GM21786 (cell line): Measurements from ENCODE around the gene EYS.
A peak's percentile ranks its signal among the peaks of the same experiment; 100 is the strongest.

Source experiments
- ATAC-seq: cut with Tn5 transposase; IDR thresholded peaks from one replicate; pipeline ENCODE4 v1.9.1; 2021; ENCODE audit not compliant: unreplicated experiment

EYS gene

DNA sequence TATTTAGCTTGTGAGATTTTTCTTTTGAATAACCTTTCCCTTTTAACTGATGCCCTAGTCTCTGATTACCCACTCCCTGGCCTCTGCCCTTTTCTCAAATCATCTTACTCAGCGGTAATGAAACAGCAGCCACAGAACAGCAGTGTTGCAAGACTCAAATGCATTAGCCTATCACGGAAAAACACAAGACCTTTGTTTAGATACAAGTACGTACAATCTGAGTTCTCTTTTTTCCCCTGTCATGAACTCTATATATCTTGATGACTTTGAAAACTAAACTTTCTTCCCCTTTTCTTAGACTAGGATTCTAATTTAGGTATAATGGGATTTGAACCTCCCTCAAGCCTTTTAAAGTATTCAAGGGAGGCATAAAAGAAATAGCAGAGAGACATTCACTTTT lies 1034.9 kb downstream of the EYS start:
- no peak for ATAC-seq

- no peak for ATAC-seq
Observed at GRCh38 chr6:64665137-64665536, 1041.9 kb downstream of the EYS start.

DNA sequence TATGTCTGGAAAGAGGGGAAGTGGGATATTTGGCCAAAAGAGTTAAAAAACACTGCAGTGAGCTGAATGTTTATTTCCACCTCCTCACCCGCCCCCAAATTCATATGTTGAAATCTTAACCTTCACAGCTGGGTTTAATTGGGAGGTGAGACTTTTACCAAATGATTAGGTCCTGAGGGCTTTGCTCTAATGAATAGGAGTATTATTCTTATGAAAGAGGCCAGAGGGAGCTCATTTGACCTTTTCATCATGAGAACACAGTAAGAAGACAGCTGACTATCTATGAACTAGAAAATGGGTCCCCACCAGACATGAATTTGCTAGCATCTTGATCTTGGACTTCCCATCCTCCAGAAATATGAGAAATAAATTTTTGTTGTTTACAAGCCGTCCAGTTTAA lies 1042.5 kb downstream of the EYS start:
- ATAC-seq: no peak

GRCh38 chr6:64644024-64644423 lies 1063.0 kb downstream of the EYS start:
- ATAC-seq: no peak

GRCh38 chr6:64630901-64631300 lies 1076.1 kb downstream of the EYS start:
- no peak for ATAC-seq

DNA sequence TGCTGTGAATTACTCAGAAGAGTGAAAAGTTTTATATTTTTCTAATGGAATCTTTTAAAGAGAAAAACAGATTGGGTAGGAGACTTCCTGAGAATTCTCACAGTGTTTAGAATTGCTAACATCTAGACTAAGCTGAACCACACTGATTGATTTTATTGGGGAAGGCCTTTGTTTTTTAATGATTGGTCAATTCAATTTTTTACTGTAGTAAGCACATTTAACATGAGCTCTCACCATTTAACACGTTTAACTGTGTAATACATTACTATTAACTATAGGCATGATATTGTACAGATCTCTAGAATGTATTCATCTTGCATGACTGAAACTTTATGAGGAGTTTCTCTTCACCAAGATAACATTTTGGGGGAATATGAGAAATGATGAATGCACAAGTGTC lies 1084.1 kb downstream of the EYS start:
- ATAC-seq: no peak

- ATAC-seq: no peak
Observed at GRCh38 chr6:64602993-64603392, 1104.0 kb downstream of the EYS start.

- ATAC-seq: no peak
Observed at GRCh38 chr6:64591676-64592036, 1115.4 kb downstream of the EYS start.

GRCh38 chr6:64590965-64591675 lies 1115.9 kb downstream of the EYS start:
- ATAC-seq: no peak

- ATAC-seq: no peak
Observed at GRCh38 chr6:64589961-64590360, 1117.1 kb downstream of the EYS start.

GRCh38 chr6:64580346-64580745 lies 1126.7 kb downstream of the EYS start:
- no peak for ATAC-seq

DNA sequence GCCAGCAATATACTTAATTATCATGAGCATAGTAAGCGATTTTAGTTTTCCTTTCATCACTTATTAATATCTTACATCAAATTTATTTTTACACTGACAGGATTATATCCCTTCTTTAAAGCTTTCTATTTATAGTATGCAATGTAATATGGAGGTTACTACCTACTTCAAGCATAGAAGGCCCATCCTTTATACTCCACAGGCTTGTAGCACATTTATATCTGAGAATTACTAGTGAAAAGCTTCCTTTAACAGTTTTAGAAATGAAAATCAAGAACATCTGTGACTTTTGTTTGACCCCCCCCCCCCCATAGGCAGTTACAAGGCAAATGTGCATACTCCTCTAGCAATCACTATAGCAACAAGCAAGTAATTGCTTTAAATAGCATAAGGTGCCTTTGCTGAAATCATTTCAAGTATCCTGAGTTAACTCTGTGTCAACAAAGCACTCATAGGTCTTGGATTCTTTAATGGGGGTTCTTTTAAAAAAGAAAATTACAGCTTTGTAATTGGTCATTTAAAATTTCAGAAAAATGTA lies 1153.7 kb downstream of the EYS start:
- no peak for ATAC-seq

DNA sequence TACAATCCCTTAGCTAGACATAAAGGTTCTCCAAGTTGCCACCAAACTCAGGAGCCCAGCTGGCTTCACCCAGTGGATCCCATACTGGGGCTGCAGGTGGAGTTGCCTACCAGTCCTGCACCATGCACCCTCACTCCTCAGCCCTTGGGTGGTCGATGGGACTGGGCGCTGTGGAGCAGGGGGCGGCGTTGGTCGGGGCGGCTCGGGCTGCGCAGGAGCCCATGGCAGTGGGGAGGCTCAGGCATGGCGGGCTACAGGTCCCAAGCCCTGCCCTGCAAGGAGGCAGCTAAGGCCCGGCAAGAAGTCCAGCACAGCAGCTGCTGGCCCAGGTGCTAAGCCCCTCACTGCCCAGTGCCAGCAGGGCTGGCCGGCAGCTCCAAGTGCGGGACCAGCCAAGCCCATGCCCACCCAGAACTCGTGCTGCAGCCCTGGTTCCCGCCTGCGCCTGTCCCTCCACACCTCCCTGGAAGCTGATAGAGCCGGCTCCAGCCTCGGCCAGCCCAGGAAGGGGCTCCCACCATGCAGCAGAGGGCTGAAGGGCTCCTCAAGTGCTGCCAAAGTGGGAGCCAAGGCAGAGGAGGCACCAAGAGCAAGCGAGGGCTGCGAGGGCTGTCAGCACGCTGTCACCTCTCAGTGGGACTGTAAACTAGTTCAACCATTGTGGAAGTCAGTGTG lies 1159.3 kb downstream of the EYS start:
- ATAC-seq: no peak

GRCh38 chr6:64539917-64540316 lies 1167.1 kb downstream of the EYS start:
- no peak for ATAC-seq

GRCh38 chr6:64538722-64539121 lies 1168.3 kb downstream of the EYS start:
- ATAC-seq: no peak

DNA sequence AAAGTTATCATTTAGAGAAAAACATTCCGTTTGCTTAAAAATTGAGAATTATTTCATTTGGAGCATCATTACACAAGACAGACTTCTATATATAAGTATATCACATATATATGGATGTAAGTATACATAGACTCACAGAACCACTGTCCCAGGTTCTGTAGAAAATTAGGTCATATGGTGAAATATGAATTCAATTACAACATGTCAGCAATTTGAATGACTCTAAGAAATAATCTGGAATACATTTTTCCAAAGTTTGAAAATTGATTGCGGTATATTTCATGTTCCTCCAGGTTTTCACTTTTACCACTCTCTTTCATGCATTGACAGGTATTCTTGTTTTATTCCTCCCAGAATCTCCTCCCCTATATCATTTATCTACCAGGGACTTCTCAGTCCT lies 1179.1 kb downstream of the EYS start:
- ATAC-seq: no peak

GRCh38 chr6:64522859-64523258 lies 1184.2 kb downstream of the EYS start:
- no peak for ATAC-seq

GRCh38 chr6:64520050-64520449 lies 1187.0 kb downstream of the EYS start:
- peak; percentile 80 for ATAC-seq

DNA sequence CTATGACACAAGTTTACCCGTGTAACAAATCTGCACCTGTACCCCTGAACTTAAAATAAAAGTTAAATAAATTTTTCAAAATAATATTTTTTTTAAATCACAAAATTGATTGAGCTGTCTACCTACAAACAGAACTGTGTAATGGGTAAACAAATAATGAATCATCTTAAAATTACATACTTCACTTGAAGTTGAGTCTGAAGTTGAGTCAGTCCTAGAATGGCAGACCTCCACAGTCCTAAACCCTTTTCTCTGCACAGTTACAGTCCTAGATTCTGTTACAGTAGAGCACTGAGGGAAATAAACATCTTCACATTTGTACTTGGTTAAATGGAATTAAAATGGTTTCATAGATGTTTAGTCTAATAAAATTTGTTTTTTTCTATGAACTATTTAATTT lies 1190.6 kb downstream of the EYS start:
- no peak for ATAC-seq

DNA sequence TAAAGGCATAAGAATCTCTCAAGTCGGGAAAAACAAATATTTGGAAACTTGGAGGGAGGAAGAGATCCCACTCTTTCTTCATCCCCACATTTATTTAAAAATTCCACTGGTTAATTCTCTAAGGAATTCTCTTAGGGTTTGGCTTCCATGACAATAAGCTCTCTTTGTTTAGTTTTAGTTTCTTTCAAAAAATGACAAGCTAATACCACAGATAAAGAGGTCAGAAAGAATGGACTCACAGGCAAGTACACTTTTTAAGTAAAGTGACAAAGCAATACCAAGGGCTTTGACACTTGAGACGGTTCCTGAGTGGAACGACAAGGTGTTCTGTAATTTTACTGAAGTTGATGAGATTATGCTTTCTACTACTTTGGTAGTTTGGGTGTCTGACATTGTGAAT lies 1199.4 kb downstream of the EYS start:
- no peak for ATAC-seq

DNA sequence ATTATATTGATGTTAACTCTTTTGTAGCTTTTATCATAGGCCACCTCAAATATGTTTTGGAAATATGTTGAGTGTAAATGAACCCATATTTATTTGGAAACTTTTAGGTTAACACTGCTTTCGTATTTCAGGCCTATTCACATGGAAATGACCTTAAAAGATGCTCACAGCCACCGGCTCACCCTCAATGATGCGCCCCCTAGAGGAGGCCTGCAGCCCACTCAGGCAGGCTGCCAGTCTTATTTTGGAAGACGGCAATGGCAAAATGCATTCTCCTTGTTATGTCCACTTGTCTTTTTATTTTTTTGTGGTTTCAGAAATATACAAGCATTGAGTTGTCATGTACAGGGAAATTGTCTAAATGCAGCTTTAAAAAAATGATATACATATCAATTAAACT lies 1201.7 kb downstream of the EYS start:
- peak; percentile 76 for ATAC-seq

- ATAC-seq: no peak
Observed at GRCh38 chr6:64504503-64504902, 1202.5 kb downstream of the EYS start.

- ATAC-seq: no peak
Observed at GRCh38 chr6:64502801-64503200, 1204.2 kb downstream of the EYS start.
